SK-N-SH treated with all-trans-retinoic acid at 6 μM for 48 hours (cell line): ENCODE data around the gene OPN4.

ENCODE experiments used
- ATAC-seq: fragments of 200-7000 bp; cut with Tn5 transposase; 3 replicates; pipeline ENCODE4 v1.9.1; 2020; ENCODE audit warnings: mild to moderate bottlenecking, moderate library complexity
- ARNTL ChIP-seq: fragments of 450-650 bp; formaldehyde crosslinking; IDR thresholded peaks from 2 replicates; pipeline ENCODE4 v1.5.0; 2020; ENCODE audit warnings: low read depth, mild to moderate bottlenecking, moderate library complexity, borderline replicate concordance
- BACH2 ChIP-seq: fragments of 250-450 bp; sonication (Bioruptor Pico); IDR thresholded peaks from 2 replicates; pipeline ENCODE4 v1.9.0; 2021; ENCODE audit warnings: mild to moderate bottlenecking, borderline replicate concordance
- ESRRG ChIP-seq: fragments of 250-450 bp; sonication (Bioruptor Pico); IDR thresholded peaks from 2 replicates; pipeline ENCODE4 v1.6.1; 2021; ENCODE audit warnings: mild to moderate bottlenecking
- GLIS3 ChIP-seq: fragments of 250-450 bp; sonication (Bioruptor Pico); IDR thresholded peaks from 2 replicates; pipeline ENCODE4 v1.5.0; 2020; ENCODE audit warnings: mild to moderate bottlenecking, moderate library complexity
- ISL1 ChIP-seq: fragments of 250-450 bp; sonication (Bioruptor Pico); IDR thresholded peaks from 2 replicates; pipeline ENCODE4 v2.1.2; 2022; ENCODE audit warnings: mild to moderate bottlenecking, moderate library complexity
- OSR1 ChIP-seq: fragments of 250-450 bp; sonication (Bioruptor Pico); IDR thresholded peaks from 2 replicates; pipeline ENCODE4 v1.8.0; 2022; ENCODE audit warnings: moderate library complexity, mild to moderate bottlenecking, inconsistent platforms
- PPARA ChIP-seq: fragments of 250-450 bp; sonication (Bioruptor Pico); IDR thresholded peaks from 2 replicates; pipeline ENCODE4 v1.5.0; 2020; ENCODE audit warnings: mild to moderate bottlenecking, borderline replicate concordance
- RARB ChIP-seq: fragments of 250-450 bp; sonication (Bioruptor Pico); IDR thresholded peaks from 2 replicates; pipeline ENCODE4 v1.8.0; 2021; ENCODE audit warnings: mild to moderate bottlenecking, moderate library complexity
- SNAI2 ChIP-seq: fragments of 250-450 bp; sonication (Bioruptor Pico); IDR thresholded peaks from 2 replicates; pipeline ENCODE4 v1.5.0; 2020; ENCODE audit warnings: mild to moderate bottlenecking, moderate library complexity
- TCF4 ChIP-seq: fragments of 250-450 bp; sonication (Bioruptor Pico); IDR thresholded peaks from 2 replicates; pipeline ENCODE4 v1.8.0; 2021; ENCODE audit warnings: mild to moderate bottlenecking, moderate library complexity, borderline replicate concordance
- ZC3H10 ChIP-seq: fragments of 250-450 bp; sonication (Bioruptor Pico); IDR thresholded peaks from 2 replicates; pipeline ENCODE4 v1.5.1; 2021; ENCODE audit warnings: mild to moderate bottlenecking, moderate library complexity
- ZFP3 ChIP-seq: fragments of 250-450 bp; sonication (Bioruptor Pico); IDR thresholded peaks from 2 replicates; pipeline ENCODE4 v1.5.0; 2020; ENCODE audit warnings: mild to moderate bottlenecking, moderate library complexity
- ZFP30 ChIP-seq: fragments of 450-650 bp; formaldehyde crosslinking; IDR thresholded peaks from 2 replicates; pipeline ENCODE4 v1.5.0; 2022; ENCODE audit warnings: mild to moderate bottlenecking, moderate library complexity
- ZNF565 ChIP-seq: fragments of 450-650 bp; formaldehyde crosslinking; conservative IDR thresholded peaks from 2 replicates; pipeline ENCODE4 v1.5.0; 2020; ENCODE audit warnings: low read depth, mild to moderate bottlenecking, moderate library complexity
- ZNF8 ChIP-seq: fragments of 450-650 bp; formaldehyde crosslinking; IDR thresholded peaks from 2 replicates; pipeline ENCODE4 v1.5.0; 2020; ENCODE audit warnings: mild to moderate bottlenecking, moderate library complexity
- TF ChIP-seq, protein P1 (sequence below): fragments of 250-450 bp; sonication (Bioruptor Pico); IDR thresholded peaks from 2 replicates; pipeline ENCODE4 v1.5.0; 2020; ENCODE audit warnings: mild to moderate bottlenecking, moderate library complexity
- TF ChIP-seq, protein P2 (sequence below): fragments of 250-450 bp; sonication (Bioruptor Pico); IDR thresholded peaks from 2 replicates; pipeline ENCODE4 v1.8.0; 2020; ENCODE audit warnings: mild to moderate bottlenecking, moderate library complexity, borderline replicate concordance
- TF ChIP-seq, protein P3 (sequence below): fragments of 250-450 bp; sonication (Bioruptor Pico); IDR thresholded peaks from 2 replicates; pipeline ENCODE4 v1.5.1; 2021; ENCODE audit warnings: mild to moderate bottlenecking, moderate library complexity
- TF ChIP-seq, protein P4 (sequence below): fragments of 250-450 bp; sonication (Bioruptor Pico); IDR thresholded peaks from 2 replicates; pipeline ENCODE4 v1.8.0; 2021; ENCODE audit warnings: low read depth, mild to moderate bottlenecking, moderate library complexity, borderline replicate concordance

The OPN4 gene

GRCh38 chr10:86673827-86674581 lies 19.7 kb downstream of the OPN4 start:
- TF ChIP-seq BACH2 (CRISPR knock-in tag) (no peak), RARB (CRISPR knock-in tag) (no peak)
- peak; percentile 36; the same call in 2 of the 3 replicates for ATAC-seq

DNA sequence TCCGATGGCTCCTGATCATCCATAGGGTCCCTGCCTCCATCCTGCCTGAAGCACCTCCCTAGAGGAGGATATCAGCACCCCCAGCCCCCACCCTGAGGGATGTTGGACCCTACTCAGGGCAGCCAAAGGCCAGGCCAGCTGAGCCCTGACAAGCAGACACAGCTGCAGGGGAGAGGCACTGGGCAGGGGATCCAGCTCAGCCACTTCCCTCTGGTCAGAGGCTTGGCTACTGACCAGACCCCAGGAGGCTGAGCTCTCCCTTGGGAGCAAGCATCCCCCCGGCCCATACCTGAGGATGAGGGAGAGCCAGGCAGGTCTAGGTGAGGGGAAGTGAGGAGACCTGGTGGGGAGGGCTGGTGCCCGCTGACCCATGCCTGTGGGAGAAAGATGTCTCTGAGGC lies 20.6 kb downstream of the OPN4 start:
- TF ChIP-seq ZFP3 (CRISPR knock-in tag), result no peak
- TF ChIP-seq PPARA, result no peak
- no peak for TF ChIP-seq ZNF8
- TF ChIP-seq ZNF565 (CRISPR knock-in tag), result no peak
- TF ChIP-seq, protein P1, sequence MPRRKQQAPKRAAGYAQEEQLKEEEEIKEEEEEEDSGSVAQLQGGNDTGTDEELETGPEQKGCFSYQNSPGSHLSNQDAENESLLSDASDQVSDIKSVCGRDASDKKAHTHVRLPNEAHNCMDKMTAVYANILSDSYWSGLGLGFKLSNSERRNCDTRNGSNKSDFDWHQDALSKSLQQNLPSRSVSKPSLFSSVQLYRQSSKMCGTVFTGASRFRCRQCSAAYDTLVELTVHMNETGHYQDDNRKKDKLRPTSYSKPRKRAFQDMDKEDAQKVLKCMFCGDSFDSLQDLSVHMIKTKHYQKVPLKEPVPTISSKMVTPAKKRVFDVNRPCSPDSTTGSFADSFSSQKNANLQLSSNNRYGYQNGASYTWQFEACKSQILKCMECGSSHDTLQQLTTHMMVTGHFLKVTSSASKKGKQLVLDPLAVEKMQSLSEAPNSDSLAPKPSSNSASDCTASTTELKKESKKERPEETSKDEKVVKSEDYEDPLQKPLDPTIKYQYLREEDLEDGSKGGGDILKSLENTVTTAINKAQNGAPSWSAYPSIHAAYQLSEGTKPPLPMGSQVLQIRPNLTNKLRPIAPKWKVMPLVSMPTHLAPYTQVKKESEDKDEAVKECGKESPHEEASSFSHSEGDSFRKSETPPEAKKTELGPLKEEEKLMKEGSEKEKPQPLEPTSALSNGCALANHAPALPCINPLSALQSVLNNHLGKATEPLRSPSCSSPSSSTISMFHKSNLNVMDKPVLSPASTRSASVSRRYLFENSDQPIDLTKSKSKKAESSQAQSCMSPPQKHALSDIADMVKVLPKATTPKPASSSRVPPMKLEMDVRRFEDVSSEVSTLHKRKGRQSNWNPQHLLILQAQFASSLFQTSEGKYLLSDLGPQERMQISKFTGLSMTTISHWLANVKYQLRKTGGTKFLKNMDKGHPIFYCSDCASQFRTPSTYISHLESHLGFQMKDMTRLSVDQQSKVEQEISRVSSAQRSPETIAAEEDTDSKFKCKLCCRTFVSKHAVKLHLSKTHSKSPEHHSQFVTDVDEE (CRISPR knock-in tag), result no peak
- TF ChIP-seq ARNTL (CRISPR knock-in tag), result no peak
- TF ChIP-seq OSR1 (CRISPR knock-in tag), result no peak
- TF ChIP-seq ISL1 (CRISPR knock-in tag), result no peak
- TF ChIP-seq SNAI2 (CRISPR knock-in tag), result no peak
- TF ChIP-seq, protein P2, sequence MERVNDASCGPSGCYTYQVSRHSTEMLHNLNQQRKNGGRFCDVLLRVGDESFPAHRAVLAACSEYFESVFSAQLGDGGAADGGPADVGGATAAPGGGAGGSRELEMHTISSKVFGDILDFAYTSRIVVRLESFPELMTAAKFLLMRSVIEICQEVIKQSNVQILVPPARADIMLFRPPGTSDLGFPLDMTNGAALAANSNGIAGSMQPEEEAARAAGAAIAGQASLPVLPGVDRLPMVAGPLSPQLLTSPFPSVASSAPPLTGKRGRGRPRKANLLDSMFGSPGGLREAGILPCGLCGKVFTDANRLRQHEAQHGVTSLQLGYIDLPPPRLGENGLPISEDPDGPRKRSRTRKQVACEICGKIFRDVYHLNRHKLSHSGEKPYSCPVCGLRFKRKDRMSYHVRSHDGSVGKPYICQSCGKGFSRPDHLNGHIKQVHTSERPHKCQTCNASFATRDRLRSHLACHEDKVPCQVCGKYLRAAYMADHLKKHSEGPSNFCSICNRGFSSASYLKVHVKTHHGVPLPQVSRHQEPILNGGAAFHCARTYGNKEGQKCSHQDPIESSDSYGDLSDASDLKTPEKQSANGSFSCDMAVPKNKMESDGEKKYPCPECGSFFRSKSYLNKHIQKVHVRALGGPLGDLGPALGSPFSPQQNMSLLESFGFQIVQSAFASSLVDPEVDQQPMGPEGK (CRISPR knock-in tag), result no peak
- no peak for TF ChIP-seq ZFP30 (CRISPR knock-in tag)
- no peak for ATAC-seq

- TF ChIP-seq ZFP3 (CRISPR knock-in tag) (no peak), ARNTL (CRISPR knock-in tag) (no peak), GLIS3 (CRISPR knock-in tag) (no peak), ESRRG (no peak), ZC3H10 (CRISPR knock-in tag) (no peak), ZNF565 (CRISPR knock-in tag) (no peak), ZNF8 (no peak), OSR1 (CRISPR knock-in tag) (no peak), TCF4 (no peak)
- TF ChIP-seq, protein P2 (CRISPR knock-in tag), result no peak
- TF ChIP-seq, protein P3, sequence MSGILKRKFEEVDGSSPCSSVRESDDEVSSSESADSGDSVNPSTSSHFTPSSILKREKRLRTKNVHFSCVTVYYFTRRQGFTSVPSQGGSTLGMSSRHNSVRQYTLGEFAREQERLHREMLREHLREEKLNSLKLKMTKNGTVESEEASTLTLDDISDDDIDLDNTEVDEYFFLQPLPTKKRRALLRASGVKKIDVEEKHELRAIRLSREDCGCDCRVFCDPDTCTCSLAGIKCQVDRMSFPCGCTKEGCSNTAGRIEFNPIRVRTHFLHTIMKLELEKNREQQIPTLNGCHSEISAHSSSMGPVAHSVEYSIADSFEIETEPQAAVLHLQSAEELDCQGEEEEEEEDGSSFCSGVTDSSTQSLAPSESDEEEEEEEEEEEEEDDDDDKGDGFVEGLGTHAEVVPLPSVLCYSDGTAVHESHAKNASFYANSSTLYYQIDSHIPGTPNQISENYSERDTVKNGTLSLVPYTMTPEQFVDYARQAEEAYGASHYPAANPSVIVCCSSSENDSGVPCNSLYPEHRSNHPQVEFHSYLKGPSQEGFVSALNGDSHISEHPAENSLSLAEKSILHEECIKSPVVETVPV, result no peak
- TF ChIP-seq, protein P4, sequence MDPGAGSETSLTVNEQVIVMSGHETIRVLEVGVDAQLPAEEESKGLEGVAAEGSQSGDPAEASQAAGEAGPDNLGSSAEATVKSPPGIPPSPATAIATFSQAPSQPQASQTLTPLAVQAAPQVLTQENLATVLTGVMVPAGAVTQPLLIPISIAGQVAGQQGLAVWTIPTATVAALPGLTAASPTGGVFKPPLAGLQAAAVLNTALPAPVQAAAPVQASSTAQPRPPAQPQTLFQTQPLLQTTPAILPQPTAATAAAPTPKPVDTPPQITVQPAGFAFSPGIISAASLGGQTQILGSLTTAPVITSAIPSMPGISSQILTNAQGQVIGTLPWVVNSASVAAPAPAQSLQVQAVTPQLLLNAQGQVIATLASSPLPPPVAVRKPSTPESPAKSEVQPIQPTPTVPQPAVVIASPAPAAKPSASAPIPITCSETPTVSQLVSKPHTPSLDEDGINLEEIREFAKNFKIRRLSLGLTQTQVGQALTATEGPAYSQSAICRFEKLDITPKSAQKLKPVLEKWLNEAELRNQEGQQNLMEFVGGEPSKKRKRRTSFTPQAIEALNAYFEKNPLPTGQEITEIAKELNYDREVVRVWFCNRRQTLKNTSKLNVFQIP, result no peak
- TF ChIP-seq, all 23 proteins: peak for 0
- ATAC-seq, result no peak
These were observed 23.0 kb downstream of the OPN4 start for GRCh38 chr10:86677374-86677773.
